IMR-90 (cell line): ENCODE measurements around the gene MYADML2. TPM values are rescaled to one million over a fixed set of nuclear protein-coding genes. Genes with fewer than 3 reads are reported as not detected.

ENCODE experiments used
- ATAC-seq: fragments of 200-7000 bp; cut with Tn5 transposase; 2 replicates; pipeline ENCODE4 v1.9.1; 2020; ENCODE audit warnings: low read depth, mild to moderate bottlenecking, moderate library complexity
- BruUV-seq: library from RNA; stranded (reverse); fragments of 400-500 nt; replicated peaks from 2 replicates; lab custom pipeline; 2021; lab: Mats Ljungman, UMichigan
- CTCF ChIA-PET: fragments of 300-600 bp; formaldehyde crosslinking; extraction: SDS; loops from one replicate; lab custom pipeline; 2021; ENCODE audit warnings: antibody characterized with exemption; lab: Yijun Ruan, JAX
- POLR2A ChIA-PET: fragments of 300-600 bp; sonication (Branson Sonifier 250); formaldehyde crosslinking; loops from one replicate; lab custom pipeline; 2022; ENCODE audit warnings: antibody characterized with exemption; ENCODE audit not compliant: unreplicated experiment; lab: Charles Lee
- DNase-seq: peaks from one replicate; pipeline ENCODE4 v3.0.0; 2013
- H2AFZ ChIP-seq: replicated peaks from 2 replicates; pipeline ENCODE3; 2013; ENCODE audit warnings: low read length, mild to moderate bottlenecking; ENCODE audit not compliant: poor library complexity
- H2AK5ac ChIP-seq: 2 replicates; pipeline ENCODE4 v1.6.1; 2013; ENCODE audit warnings: low read depth, low read length, inconsistent platforms
- H2AK9ac ChIP-seq: replicated peaks from 2 replicates; pipeline ENCODE3; 2013; ENCODE audit warnings: mild to moderate bottlenecking, low read depth, low read length, moderate library complexity; ENCODE audit not compliant: poor library complexity
- H2BK120ac ChIP-seq: 2 replicates; pipeline ENCODE4 v1.6.1; 2013; ENCODE audit warnings: low read depth, low read length, inconsistent platforms
- H2BK15ac ChIP-seq: 3 replicates; pipeline ENCODE4 v1.6.1; 2013; ENCODE audit warnings: low read depth, low read length, inconsistent platforms
- H2BK20ac ChIP-seq: 2 replicates; pipeline ENCODE4 v1.6.1; 2013; ENCODE audit warnings: low read depth, mild to moderate bottlenecking, inconsistent platforms, low read length, moderate library complexity
- H2BK5ac ChIP-seq: 2 replicates; pipeline ENCODE4 v1.6.1; 2013; ENCODE audit warnings: mild to moderate bottlenecking, low read depth, low read length, inconsistent platforms; ENCODE audit not compliant: poor library complexity, severe bottlenecking
- H3K14ac ChIP-seq: replicated peaks from 2 replicates; pipeline ENCODE4 v1.6.1; 2013; ENCODE audit warnings: low read depth, low read length, inconsistent platforms
- H3K18ac ChIP-seq: 2 replicates; pipeline ENCODE4 v1.6.1; 2013; ENCODE audit warnings: low read depth, low read length, control low read depth
- H3K23ac ChIP-seq: 2 replicates; pipeline ENCODE4 v1.6.1; 2013; ENCODE audit warnings: low read depth, low read length, inconsistent platforms
- H3K27ac ChIP-seq: 2 replicates; pipeline ENCODE4 v1.5.1; 2013; ENCODE audit warnings: mild to moderate bottlenecking, control low read depth, low read length; ENCODE audit not compliant: insufficient read depth
- H3K27me3 ChIP-seq: 2 replicates; pipeline ENCODE4 v1.6.1; 2013; ENCODE audit warnings: low read length; ENCODE audit not compliant: control insufficient read depth, insufficient read depth
- H3K36me3 ChIP-seq: 2 replicates; pipeline ENCODE4 v1.6.1; 2013; ENCODE audit warnings: low read length, mixed read lengths; ENCODE audit not compliant: control insufficient read depth, insufficient read depth
- H3K4ac ChIP-seq: 2 replicates; pipeline ENCODE4 v1.6.1; 2013; ENCODE audit warnings: low read depth, low read length, inconsistent platforms
- H3K4me1 ChIP-seq: 2 replicates; pipeline ENCODE4 v1.6.1; 2013; ENCODE audit warnings: low read length, mixed read lengths; ENCODE audit not compliant: control insufficient read depth, insufficient read depth
- H3K4me2 ChIP-seq: 2 replicates; pipeline ENCODE4 v1.6.1; 2013; ENCODE audit warnings: low read depth, mild to moderate bottlenecking, control low read depth, low read length, moderate library complexity
- H3K4me3 ChIP-seq: 2 replicates; pipeline ENCODE4 v1.5.1; 2013; ENCODE audit warnings: low read depth, mild to moderate bottlenecking, control low read depth, low read length, moderate library complexity; ENCODE audit not compliant: insufficient read depth
- H3K56ac ChIP-seq: 2 replicates; pipeline ENCODE4 v1.6.1; 2013; ENCODE audit warnings: low read length, inconsistent platforms; ENCODE audit not compliant: insufficient read depth; ENCODE audit errors: extremely low read depth
- H3K79me1 ChIP-seq, 2 experiments: 2 replicates each; pipeline ENCODE4 v1.6.1; 2013; ENCODE audit warnings: low read length in 2 of 2, inconsistent platforms in 1 of 2, low read depth in 1 of 2
- H3K9ac ChIP-seq: 2 replicates; pipeline ENCODE4 v1.6.1; 2013; ENCODE audit warnings: low read depth, low read length, control low read depth
- H3K9me1 ChIP-seq: 2 replicates; pipeline ENCODE4 v1.6.1; 2013; ENCODE audit warnings: low read length, inconsistent platforms; ENCODE audit not compliant: insufficient read depth
- H3K9me3 ChIP-seq: 2 replicates; pipeline ENCODE4 v1.6.1; 2013; ENCODE audit warnings: low read length; ENCODE audit not compliant: control insufficient read depth, insufficient read depth
- H4K20me1 ChIP-seq: 2 replicates; pipeline ENCODE4 v1.6.1; 2013; ENCODE audit warnings: low read length, inconsistent platforms; ENCODE audit not compliant: insufficient read depth
- H4K5ac ChIP-seq: 2 replicates; pipeline ENCODE4 v1.6.1; 2013; ENCODE audit warnings: mild to moderate bottlenecking, low read depth, low read length, control low read depth
- H4K8ac ChIP-seq, 2 experiments: 2 replicates each; pipeline ENCODE4 v1.6.1; 2013; ENCODE audit warnings: low read depth in 2 of 2, low read length in 2 of 2, control low read depth in 1 of 2, inconsistent platforms in 1 of 2
- H4K91ac ChIP-seq: 2 replicates; pipeline ENCODE4 v1.6.1; 2013; ENCODE audit warnings: low read depth, low read length, inconsistent platforms; ENCODE audit not compliant: insufficient read depth
- BHLHE40 ChIP-seq: fragments of 150-350 bp; IDR thresholded peaks from 2 replicates; pipeline ENCODE4 v1.6.1; 2016; ENCODE audit warnings: mild to moderate bottlenecking, low read depth, low read length
- CHD1 ChIP-seq: IDR thresholded peaks from 2 replicates; pipeline ENCODE4 v1.6.1; 2012; ENCODE audit warnings: low read depth, low read length, improper control_type of control experiment
- CTCF ChIP-seq: conservative IDR thresholded peaks from 2 replicates; pipeline ENCODE4 v1.5.1; 2012; ENCODE audit warnings: mild to moderate bottlenecking, low read depth, low read length, improper control_type of control experiment
- ELK1 ChIP-seq: fragments of 150-350 bp; IDR thresholded peaks from 2 replicates; pipeline ENCODE4 v1.6.1; 2016; ENCODE audit warnings: low read depth, mild to moderate bottlenecking, low read length, moderate library complexity, borderline replicate concordance
- FOS ChIP-seq: fragments of 150-350 bp; IDR thresholded peaks from 2 replicates; pipeline ENCODE4 v1.6.1; 2016; ENCODE audit warnings: low read depth, low read length
- MAFK ChIP-seq: IDR thresholded peaks from 2 replicates; pipeline ENCODE4 v1.6.1; 2012; ENCODE audit warnings: low read depth, low read length, improper control_type of control experiment
- MAZ ChIP-seq: IDR thresholded peaks from 2 replicates; pipeline ENCODE4 v1.6.1; 2012; ENCODE audit warnings: low read depth, mild to moderate bottlenecking, low read length, improper control_type of control experiment, moderate library complexity, borderline replicate concordance
- MXI1 ChIP-seq: IDR thresholded peaks from 2 replicates; pipeline ENCODE4 v1.6.1; 2012; ENCODE audit warnings: low read depth, mild to moderate bottlenecking, low read length, moderate library complexity, borderline replicate concordance
- NFE2L2 ChIP-seq: fragments of 150-350 bp; IDR thresholded peaks from 2 replicates; pipeline ENCODE4 v1.6.1; 2016; ENCODE audit warnings: low read depth, mild to moderate bottlenecking, low read length
- POLR2A ChIP-seq: IDR thresholded peaks from 2 replicates; pipeline ENCODE4 v1.6.1; 2012; ENCODE audit warnings: mild to moderate bottlenecking, low read depth, low read length
- RAD21 ChIP-seq: IDR thresholded peaks from 2 replicates; pipeline ENCODE4 v1.6.1; 2012; ENCODE audit warnings: low read length, improper control_type of control experiment
- RCOR1 ChIP-seq: IDR thresholded peaks from 2 replicates; pipeline ENCODE4 v1.6.1; 2012; ENCODE audit warnings: mild to moderate bottlenecking, low read length, improper control_type of control experiment; ENCODE audit not compliant: insufficient replicate concordance
- RFX5 ChIP-seq: IDR thresholded peaks from 2 replicates; pipeline ENCODE4 v1.8.0; 2012; ENCODE audit warnings: low read depth, mild to moderate bottlenecking, low read length, moderate library complexity
- USF2 ChIP-seq: fragments of 150-350 bp; IDR thresholded peaks from 2 replicates; pipeline ENCODE4 v1.6.1; 2017; ENCODE audit warnings: mild to moderate bottlenecking, antibody characterized with exemption, low read length, low read depth
- WGBS, 2 experiments: methylation state at CpG; one replicate each; pipeline versions ENCODE4 v1.1.5 to v1.1.7; 2013; ENCODE audit warnings: missing lambda C conversion rate in 2 of 2; ENCODE audit not compliant: insufficient read length in 1 of 2; ENCODE audit errors: extremely low coverage in 2 of 2; 5-methylcytosine and 5-hydroxymethylcytosine counted together
- dilution Hi-C: fragments of 300-500 bp; cut with HindIII; formaldehyde crosslinking; loops from one replicate; pipeline ENCODE4 v1.14.3; 2018; ENCODE audit warnings: low sequenced_read_pairs; ENCODE audit not compliant: unreplicated experiment
- in situ Hi-C: fragments of 300-500 bp; cut with MboI; formaldehyde crosslinking; loops from 3 replicates; pipeline ENCODE4 v1.14.3; 2019; ENCODE audit warnings: low sequenced_read_pairs, inconsistent platforms, mixed read lengths
- intact Hi-C: fragments of 100-400 bp; cut with micrococcal nuclease; formaldehyde crosslinking; loops from 2 replicates; pipeline ENCODE4 v1.10.0; 2022
- polyA plus RNA-seq, 3 experiments: library from polyadenylated mRNA; depleted of rRNA; stranded (reverse); fragments of >200 nt; gene quantifications; 2 replicates each; pipeline ENCODE4 v1.2.3, GENCODE V29; 2012; ENCODE audit warnings: low replicate concordance in 1 of 3
- total RNA-seq: library from RNA; depleted of rRNA; stranded (reverse); fragments of >200 nt; gene quantifications from 2 replicates; pipeline ENCODE4 v1.2.3, GENCODE V29; 2012

The MYADML2 gene
- total and polyA plus RNA-seq, 2 of the 4 experiments (the other 2 are of a cell fraction) = not detected

GRCh38 chr17:81961521-81962498 is 14.8 kb upstream of the MYADML2 start:
- Histone ChIP-seq H3K4me1 (peaks cover under 1% of the 10 kb centered on the region; the same call in 1 of the 2 replicates), H2AK9ac (no peak overlapping the region), H3K4me3 (no peak overlapping the region), H4K5ac (no peak overlapping the region), H3K18ac (no peak overlapping the region), H3K4ac (no peak overlapping the region), H3K27me3 (peaks cover 50% of the 10 kb centered on the region), H2BK15ac (no peak overlapping the region), H3K56ac (no peak overlapping the region), H4K91ac (no peak overlapping the region), H3K27ac (no peak overlapping the region), H3K23ac (no peak overlapping the region), H3K14ac (no peak overlapping the region), H3K9me1 (no peaks in the 10 kb centered on the region), H2BK20ac (no peak overlapping the region), H2BK5ac (no peak overlapping the region), H3K4me2 (no peak overlapping the region), H4K20me1 (no peaks in the 10 kb centered on the region), H2AK5ac (no peak overlapping the region), H4K8ac (no peak overlapping the region), H2AFZ (no peak overlapping the region), H3K36me3 (no peaks in the 10 kb centered on the region), H3K9me3 (no peaks in the 10 kb centered on the region), H3K9ac (no peak overlapping the region), H2BK120ac (no peak overlapping the region), H3K79me1 (no peaks in the 10 kb centered on the region)
- CTCF ChIA-PET = no interaction called here
- in situ Hi-C loops = no loop called here
- WGBS, 2 experiments = 17% methylated on average over 42 of the region's 82 CpGs; no CpG with 5 or more reads in 1 of the 2 experiments
- DNase-seq = no peak
- dilution Hi-C loops = no loop called here
- no peak for ATAC-seq
- intact Hi-C loops = loop anchor here (10.0 kb wide), 1 partner anchor 193 kb away; no protein-coding TSS in a partner anchor
- BruUV-seq = no TSS peak
- POLR2A ChIA-PET = no interaction called here
- no peak for TF ChIP-seq RFX5
- TF ChIP-seq CTCF = no peak
- TF ChIP-seq NFE2L2 = no peak
- no peak for TF ChIP-seq BHLHE40
- no peak for TF ChIP-seq MAFK
- no peak for TF ChIP-seq RCOR1
- no peak for TF ChIP-seq MAZ
- no peak for TF ChIP-seq RAD21
- no peak for TF ChIP-seq CHD1
- TF ChIP-seq ELK1 = no peak
- no peak for TF ChIP-seq FOS
- no peak for TF ChIP-seq MXI1
- no peak for TF ChIP-seq POLR2A
- TF ChIP-seq USF2 = no peak
